ENCODE measurements around the gene HSD17B3.

DNA sequence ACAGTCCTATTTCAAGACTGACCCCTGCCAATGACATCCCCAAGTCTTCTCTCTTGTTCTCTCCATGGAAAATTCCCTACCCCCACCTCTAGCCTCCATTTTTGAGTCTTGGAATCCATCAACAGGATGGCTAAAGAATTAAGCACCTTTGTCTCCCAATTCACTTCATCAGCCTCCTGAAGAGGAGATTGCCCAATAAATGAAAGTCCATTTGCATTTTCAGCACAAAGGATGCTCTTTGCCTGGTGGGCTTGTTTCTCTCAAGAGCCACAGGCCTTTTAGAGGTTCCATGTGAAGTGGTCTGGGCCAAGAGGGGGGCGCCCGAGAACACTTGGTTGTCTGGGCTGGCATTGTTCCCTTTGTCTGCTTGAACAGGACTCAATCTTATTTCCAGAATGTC, 12.6 kb downstream of the HSD17B3 start:
- TF ChIP-seq CTBP1 (IDR thresholded peaks at IDR 0.05; ENCODE audit: borderline replicate concordance) (no peak), TARDBP (IDR thresholded peaks at IDR 0.05) (no peak), FOXA1 (IDR thresholded peaks at IDR 0.05) (no peak)
